HG03558 (cell line): ENCODE results near the gene PIK3IP1.

Experiments
- ATAC-seq: cut with Tn5 transposase; IDR thresholded peaks from one replicate; pipeline ENCODE4 v1.9.1; 2021; ENCODE audit warnings: moderate number of reproducible peaks; ENCODE audit not compliant: unreplicated experiment; ENCODE audit errors: extremely low read depth

PIK3IP1 gene

DNA sequence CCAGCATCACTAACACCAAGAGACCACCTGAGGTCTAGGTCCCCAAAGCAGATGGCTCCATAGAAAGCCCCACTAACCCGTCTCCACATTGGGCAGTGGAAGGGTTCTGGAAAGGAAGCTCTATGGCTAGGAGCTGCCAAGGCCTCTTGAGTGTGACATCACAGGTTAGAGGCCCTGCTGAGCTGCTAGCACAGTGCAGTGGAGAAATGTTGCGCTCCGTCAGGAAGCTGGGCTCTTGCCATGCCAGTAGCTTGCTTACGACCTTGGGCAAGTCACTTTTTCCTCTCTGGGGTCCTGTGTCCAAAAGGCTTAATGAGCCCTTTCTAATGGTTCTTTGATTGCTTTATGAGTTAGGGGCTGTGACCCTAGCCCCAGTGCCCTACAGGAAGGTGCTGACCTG is 10.6 kb downstream of the PIK3IP1 start:
- ATAC-seq, result no peak

DNA sequence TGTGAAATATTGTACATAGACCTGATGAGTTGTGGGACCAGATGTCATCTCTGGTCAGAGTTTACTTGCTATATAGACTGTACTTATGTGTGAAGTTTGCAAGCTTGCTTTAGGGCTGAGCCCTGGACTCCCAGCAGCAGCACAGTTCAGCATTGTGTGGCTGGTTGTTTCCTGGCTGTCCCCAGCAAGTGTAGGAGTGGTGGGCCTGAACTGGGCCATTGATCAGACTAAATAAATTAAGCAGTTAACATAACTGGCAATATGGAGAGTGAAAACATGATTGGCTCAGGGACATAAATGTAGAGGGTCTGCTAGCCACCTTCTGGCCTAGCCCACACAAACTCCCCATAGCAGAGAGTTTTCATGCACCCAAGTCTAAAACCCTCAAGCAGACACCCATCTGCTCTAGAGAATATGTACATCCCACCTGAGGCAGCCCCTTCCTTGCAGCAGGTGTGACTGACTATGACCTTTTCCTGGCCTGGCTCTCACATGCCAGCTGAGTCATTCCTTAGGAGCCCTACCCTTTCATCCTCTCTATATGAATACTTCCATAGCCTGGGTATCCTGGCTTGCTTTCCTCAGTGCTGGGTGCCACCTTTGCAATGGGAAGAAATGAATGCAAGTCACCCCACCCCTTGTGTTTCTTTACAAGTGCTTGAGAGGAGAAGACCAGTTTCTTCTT is 12.3 kb downstream of the PIK3IP1 start:
- ATAC-seq, result no peak

DNA sequence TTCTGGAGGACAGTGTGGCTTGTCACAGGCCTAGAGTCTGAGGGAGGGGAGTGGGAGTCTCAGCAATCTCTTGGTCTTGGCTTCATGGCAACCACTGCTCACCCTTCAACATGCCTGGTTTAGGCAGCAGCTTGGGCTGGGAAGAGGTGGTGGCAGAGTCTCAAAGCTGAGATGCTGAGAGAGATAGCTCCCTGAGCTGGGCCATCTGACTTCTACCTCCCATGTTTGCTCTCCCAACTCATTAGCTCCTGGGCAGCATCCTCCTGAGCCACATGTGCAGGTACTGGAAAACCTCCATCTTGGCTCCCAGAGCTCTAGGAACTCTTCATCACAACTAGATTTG is 13.0 kb downstream of the PIK3IP1 start:
- no peak for ATAC-seq

DNA sequence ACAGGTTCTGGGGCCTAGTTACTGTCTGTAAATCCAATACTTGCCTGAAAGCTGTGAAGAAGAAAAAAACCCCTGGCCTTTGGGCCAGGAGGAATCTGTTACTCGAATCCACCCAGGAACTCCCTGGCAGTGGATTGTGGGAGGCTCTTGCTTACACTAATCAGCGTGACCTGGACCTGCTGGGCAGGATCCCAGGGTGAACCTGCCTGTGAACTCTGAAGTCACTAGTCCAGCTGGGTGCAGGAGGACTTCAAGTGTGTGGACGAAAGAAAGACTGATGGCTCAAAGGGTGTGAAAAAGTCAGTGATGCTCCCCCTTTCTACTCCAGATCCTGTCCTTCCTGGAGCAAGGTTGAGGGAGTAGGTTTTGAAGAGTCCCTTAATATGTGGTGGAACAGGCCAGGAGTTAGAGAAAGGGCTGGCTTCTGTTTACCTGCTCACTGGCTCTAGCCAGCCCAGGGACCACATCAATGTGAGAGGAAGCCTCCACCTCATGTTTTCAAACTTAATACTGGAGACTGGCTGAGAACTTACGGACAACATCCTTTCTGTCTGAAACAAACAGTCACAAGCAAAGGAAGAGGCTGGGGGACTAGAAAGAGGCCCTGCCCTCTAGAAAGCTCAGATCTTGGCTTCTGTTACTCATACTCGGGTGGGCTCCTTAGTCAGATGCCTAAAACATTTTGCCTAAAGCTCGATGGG is 13.5 kb downstream of the PIK3IP1 start:
- ATAC-seq, result no peak

DNA sequence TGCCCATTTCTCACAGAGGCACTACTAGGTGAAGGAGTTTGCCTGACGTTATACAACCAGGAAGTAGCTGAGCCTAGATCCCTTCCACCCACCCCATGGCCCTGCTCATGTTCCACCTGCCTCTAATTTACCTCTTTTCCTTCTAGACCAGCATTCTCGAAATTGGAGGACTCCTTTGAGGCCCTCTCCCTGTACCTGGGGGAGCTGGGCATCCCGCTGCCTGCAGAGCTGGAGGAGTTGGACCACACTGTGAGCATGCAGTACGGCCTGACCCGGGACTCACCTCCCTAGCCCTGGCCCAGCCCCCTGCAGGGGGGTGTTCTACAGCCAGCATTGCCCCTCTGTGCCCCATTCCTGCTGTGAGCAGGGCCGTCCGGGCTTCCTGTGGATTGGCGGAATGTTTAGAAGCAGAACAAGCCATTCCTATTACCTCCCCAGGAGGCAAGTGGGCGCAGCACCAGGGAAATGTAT is 14.1 kb downstream of the PIK3IP1 start:
- ATAC-seq, result no peak

DNA sequence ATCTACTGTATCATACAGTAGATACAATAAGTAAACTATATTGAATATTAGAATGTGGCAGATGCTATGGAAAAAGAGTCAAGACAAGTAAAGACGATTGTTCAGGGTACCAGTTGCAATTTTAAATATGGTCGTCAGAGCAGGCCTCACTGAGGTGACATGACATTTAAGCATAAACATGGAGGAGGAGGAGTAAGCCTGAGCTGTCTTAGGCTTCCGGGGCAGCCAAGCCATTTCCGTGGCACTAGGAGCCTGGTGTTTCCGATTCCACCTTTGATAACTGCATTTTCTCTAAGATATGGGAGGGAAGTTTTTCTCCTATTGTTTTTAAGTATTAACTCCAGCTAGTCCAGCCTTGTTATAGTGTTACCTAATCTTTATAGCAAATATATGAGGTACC is 14.5 kb downstream of the PIK3IP1 start:
- no peak for ATAC-seq

DNA sequence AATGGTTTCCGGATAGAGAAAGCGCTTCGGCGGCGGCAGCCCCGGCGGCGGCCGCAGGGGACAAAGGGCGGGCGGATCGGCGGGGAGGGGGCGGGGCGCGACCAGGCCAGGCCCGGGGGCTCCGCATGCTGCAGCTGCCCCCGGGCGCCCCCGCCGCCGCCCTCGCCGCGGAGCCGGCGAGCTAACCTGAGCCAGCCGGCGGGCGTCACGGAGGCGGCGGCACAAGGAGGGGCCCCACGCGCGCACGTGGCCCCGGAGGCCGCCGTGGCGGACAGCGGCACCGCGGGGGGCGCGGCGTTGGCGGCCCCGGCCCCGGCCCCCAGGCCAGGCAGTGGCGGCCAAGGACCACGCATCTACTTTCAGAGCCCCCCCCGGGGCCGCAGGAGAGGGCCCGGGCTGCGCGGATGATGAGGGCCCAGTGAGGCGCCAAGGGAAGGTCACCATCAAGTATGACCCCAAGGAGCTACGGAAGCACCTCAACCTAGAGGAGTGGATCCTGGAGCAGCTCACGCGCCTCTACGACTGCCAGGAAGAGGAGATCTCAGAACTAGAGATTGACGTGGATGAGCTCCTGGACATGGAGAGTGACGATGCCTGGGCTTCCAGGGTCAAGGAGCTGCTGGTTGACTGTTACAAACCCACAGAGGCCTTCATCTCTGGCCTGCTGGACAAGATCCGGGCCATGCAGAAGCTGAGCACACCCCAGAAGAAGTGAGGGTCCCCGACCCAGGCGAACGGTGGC is 15.7 kb downstream of the PIK3IP1 start:
- ATAC-seq, result no peak

DNA sequence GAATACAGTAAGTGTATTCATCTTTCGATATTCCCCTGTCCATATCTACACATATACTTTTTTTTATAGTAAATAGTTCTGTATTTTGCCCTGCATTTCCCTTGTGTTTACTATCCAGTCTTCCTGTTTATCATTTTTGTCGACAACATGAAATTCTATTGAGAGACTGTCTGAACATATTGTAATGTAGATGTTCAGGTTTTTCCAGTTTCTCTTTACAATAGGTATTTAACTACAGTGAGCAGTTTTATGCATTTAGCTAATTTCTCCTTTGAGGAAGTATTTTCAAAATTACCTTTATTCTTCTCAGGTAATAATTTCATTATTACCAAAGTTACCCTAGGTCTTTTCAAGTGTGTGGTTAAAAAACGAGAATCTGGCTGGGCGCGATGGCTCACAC is 16.7 kb downstream of the PIK3IP1 start:
- no peak for ATAC-seq

DNA sequence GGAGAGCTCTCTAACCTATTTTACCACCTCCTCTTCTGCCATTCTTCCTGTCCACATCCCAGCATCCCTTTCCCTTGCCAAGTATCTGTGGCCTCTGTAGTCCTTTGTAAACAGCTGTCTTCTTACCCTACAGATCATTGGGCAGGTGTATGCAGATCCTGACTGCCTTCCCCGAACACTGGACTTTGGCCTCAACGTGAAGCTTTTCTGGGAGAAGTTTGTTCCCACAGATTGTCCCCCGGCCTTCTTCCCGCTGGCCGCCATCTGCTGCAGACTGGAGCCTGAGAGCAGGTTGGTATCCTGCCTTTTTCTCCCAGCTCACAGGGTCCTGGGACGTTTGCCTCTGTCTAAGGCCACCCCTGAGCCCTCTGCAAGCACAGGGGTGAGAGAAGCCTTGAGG is 17.3 kb downstream of the PIK3IP1 start:
- no peak for ATAC-seq

DNA sequence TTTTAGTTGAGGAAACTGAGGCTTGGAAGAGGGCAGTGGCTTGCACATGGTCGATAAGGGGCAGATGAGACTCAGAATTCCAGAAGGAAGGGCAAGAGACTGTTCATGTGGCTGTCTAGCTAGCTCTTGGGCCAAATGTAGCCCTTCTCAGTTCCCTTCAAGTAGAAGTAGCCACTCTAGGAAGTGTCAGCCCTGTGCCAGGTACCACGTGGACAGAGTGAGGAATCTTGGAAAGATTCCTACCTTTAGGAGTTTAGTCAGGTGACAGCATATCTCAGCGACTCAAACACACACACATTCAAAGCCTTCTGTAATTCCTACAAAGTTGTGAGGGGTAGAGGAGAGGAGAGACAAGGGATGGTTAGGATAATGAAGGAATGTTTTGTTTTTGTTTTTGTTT is 18.3 kb downstream of the PIK3IP1 start:
- no peak for ATAC-seq

DNA sequence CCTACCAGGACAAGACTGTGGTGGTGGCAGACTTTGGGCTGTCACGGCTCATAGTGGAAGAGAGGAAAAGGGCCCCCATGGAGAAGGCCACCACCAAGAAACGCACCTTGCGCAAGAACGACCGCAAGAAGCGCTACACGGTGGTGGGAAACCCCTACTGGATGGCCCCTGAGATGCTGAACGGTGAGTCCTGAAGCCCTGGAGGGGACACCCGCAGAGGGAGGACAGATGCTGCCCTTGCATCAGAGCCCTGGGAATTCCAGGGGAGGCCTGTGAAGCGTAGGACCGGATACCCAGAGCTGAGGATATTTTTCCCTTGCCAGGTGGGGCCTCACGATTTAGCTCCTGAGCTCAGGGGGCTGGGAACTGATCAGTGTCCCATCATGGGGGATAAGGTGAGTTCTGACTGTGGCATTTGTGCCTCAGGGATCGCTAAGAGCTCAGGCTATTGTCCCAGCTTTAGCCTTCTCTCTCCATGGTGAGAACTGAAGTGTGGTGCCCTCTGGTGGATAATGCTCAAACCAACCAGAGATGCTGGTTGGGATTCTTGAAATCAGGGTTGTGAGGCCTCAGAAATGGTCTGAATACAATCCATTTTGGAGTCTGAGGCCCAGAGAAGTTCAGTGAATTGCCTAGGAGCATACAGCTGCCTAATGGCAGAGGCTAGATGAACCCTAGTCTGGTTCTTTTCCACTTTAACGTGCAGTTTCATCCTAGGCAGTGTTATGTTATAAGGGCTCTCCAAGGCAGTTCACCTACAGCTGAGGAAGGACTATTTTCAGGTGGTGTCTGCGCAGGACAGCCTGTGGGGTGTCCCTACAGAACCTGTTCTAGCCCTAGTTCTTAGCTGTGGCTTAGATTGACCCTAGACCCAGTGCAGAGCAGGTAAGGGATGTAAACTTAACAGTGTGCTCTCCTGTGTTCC is 19.5 kb downstream of the PIK3IP1 start:
- no peak for ATAC-seq

DNA sequence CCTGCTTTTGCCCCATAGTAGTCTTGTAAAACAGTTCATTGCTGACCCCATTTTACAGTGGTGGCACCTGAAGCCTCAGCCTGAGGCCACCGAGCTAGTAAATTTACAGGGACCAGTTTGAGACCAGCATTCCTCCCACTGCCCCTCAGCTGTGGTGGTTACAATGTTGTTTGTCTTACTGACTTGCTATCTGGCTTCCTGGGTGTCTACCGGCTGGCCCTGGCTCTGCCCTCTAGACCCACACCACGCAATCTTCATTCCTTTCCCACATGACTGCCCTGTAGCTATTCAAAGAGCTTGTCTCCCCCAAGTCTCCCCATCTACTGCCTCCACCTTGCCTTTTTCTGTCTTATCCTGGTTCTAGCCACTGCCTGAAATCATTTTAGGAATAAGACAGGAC is 20.8 kb downstream of the PIK3IP1 start:
- no peak for ATAC-seq

DNA sequence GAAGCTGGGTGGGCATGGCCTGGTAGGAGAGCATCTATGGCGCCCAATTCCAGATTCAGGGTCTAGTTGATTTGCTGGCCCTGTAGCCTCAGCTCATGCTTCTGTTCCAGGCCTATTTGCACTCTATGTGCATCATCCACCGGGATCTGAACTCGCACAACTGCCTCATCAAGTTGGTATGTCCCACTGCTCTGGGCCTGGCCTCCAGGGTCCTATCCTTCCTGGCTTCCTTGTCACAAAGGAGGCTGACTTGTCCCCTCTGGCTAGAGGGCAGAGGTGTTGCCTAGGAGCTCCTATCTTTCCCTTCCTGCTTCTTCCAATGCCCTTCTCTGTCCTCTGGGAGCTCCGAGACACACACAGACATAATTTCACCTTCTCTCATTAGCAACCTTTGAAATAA is 21.3 kb downstream of the PIK3IP1 start:
- ATAC-seq, result no peak

DNA sequence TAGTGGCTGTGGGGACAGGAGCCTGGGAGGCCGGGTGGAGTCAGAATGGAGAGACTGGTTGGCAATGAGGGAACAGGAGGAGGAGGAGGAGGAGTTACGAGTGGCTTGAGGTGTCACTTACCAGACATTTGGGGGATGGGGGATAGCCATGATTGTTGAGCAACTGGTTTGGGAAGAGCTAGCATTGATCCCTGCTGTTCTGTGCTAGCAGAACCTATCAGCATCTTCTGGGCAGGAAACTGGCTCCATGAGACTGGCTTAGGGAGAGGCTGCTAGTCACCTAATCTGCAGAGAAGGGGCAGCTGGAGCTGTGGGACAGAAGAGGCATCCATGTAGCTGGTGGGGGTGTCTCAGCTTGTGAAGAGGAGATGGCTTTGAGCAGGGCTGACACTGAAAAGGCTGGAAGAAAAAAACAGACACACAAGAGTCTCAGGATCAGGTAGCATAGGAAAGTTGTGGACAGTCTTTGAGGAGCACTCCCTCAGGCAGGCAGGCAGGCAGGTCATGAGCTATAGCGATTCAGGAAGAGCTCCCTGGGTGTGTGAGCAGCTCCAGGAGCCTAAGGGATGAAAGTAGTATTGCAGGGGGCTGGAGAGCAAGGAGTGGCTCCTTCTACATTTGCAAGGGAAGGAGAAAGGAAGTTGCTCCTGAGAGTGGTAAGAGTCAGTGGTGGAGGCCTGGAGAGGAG is 22.3 kb downstream of the PIK3IP1 start:
- ATAC-seq, result no peak

DNA sequence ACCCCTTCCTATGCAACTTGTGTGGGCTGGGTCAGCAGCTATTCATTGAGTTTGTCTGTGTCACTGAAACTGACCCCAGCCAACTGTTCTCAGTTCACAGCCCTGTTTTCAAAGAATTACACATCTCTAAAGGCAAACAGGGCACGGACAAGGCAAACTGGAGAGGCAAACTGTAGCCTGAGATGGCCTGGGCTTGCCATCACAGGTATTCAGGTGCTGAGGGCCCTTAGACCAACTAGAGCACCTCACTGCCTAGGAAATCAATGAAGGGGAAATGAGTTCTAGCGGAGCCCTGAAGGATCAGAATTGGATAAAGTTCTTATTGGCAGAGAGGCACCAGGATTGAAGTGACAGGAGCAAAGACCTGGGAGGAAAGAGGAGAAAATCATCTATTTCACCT is 24.0 kb downstream of the PIK3IP1 start:
- ATAC-seq, result no peak

DNA sequence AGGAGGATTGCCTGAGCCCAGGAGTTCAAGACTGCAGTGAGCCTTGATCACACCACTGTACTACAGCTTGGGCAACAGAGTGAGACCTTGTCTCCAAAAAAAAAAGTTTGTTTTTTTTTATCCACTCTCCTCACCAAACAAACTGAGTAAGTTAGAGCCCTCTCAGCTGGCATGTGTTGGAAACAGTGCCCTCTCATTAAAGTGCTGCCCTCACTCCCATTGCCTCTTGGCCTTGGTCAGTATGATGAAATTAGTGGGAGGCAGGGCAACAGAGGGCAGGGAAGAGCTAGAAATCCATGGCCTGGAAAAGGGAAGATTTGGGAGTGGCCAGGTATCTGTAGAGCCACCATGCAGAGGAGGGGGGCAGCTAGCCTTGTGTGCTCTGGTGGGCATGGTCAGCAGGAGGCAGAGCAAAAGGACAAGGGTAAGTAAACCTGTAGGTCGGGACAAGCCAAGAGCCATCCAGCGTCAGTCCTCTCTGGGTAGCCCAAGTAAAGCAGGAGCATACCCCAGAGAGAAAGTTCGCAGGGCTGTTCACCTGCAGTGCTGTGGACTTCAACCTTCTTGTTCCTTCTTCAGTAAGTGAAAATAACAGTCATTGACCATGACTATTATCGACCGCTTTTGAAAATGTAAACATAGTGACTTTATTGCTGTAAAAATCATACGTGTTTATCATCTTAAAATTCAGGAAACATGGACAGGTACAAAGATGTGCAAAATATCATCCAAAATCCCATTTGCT is 28.2 kb downstream of the PIK3IP1 start:
- ATAC-seq, result no peak

DNA sequence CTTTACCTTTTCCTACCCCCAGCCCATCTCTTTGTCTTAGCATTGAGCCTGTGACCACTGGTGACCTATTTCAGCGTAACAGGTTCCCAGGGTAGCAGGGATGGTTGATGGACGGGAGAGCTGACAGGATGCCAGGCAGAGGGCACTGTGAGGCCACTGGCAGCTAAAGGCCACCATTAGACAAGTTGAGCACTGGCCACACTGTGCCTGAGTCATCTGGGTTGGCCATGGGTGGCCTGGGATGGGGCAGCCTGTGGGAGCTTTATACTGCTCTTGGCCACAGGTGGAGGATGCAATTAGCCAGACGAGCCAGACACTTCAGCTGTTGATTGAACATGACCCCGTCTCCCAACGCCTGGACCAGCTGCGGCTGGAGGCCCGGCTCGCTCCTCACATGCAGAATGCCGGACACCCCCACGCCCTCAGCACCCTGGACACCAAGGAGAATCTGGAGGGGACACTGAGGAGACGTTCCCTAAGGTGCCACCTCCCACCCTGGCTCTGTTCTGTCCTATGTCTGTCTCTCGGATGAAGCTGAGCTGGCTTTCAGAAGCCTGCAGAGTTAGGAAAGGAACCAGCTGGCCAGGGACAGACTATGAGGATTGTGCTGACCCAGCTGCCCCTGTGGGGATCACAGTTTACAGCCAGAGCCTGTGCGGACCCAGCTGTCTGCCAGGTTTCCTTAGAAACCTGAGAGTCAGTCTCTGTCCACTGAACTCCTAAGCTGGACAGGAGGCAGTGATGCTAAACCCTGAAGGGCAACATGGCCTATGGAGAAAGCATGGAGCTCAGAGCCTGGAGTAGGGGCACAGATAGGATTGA is 29.8 kb downstream of the PIK3IP1 start:
- ATAC-seq, result no peak

DNA sequence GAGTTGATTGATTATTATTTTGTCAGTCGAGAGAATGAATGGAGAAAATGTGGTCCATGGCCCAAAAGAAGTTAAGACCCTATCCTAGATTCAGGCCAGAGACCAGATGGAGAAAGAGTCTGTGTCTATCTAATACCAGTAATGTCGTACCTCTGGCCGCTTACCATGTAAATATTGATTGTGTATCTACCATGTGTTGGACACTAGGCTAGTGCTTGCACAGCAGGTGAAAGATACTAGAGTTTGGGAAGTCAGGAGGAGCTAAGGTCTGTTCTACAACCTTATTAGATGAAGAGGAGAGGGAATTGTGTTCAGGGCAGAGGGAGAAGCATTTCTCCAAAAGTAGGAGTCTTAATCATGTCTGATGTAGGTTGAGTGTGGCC is 31.8 kb downstream of the PIK3IP1 start:
- no peak for ATAC-seq
